ENCODE results near the gene CAMK2G.
"Not testable (repeated sequence)": the region's sequence is repeated elsewhere in the genome, so short reads cannot be mapped to it uniquely, and the experiment has no call there.

The CAMK2G gene

DNA sequence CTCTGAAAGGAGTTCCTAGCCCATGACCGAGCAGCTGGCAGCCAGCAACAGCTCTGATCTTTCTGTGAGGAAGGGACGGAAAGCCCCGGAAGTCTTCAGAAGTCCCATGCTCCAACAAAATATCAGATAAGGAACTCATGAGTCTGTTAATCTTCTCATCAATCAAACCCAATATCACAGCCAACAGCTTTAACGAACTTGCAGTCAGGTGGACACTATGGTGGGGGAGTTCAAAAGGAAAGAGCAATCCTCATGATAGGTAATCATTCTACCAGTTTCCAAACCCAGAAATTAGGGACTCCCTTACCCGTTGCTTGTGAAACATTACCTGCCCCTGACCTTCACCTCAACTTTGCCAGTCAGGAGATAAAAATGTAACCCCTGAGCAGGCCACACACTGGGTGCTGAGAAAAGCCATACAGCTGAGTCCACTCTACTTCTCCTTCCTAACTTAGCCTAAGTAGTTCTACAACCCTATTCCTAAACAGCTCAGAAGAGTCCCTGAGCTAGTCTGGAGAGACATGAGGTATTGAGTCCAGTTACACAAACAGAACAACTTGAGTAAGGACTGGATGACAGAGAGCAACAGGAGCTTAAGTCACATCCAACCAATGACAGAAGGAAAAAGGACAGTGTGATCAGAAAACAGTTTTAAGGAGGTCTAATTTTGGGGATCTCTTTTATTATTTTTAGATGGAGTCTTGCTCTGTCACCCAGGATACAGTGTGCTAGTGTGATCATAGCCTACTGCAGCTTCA is 65.1 kb downstream of the CAMK2G start:
- no peak for DNase-seq

DNA sequence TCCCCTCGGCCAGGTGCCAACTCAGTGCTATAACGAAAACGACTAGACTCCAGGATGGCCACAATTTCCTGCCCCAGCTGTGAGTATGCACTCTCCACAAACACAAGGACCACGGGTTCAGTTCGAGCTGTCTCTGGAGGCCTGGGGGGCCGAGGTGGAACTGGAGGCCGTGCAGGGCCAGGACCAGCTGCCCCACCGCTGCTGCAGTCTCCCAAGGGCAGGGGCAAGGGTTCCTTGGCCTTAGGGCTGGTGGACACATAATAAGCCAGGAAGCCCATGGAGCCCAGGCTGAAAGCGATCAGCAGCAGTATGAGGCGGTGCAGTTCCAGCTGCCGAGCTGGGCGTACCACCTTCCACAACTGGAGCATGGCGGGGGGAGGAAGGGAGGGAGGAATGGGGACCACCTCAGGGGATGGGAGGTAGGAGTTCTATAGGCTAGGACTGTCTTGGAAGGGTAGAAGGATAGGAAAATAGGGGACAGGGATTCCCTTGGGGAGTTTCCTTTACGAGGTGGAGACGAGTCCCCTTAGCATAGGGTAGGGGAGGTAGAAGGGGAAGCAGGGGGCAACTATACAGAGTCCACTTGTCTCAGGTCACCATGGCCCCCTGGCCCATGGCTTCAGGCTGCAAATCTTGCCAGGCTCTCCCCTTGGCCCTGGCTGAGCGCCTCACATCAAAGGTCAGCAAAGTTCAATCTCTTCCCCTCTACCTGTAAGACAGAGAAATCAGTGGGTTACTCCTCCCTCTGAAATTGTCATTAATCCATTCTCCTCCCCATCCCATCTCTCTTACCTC is 66.1 kb downstream of the CAMK2G start:
- no peak for DNase-seq

DNA sequence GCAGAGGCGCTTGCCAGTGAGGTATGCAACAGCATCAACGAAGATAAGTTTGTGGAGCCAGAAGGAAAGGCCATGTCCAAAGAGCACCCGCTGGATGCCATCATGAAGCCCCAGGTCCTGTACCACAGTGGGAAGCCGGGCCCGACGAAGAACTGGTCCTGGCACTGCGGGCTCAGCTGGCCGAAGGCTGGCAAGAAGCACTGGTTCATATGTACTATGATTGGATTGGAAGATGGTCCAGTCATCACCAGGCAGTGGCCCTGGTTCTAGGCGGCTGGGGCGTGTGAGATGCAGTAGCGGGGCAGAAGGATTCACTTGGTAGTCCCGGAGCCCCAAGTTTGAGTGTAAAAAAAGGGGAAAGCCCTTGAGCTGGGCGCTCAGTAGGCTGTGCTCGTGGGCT is 66.9 kb downstream of the CAMK2G start:
- DNase-seq, result no peak

DNA sequence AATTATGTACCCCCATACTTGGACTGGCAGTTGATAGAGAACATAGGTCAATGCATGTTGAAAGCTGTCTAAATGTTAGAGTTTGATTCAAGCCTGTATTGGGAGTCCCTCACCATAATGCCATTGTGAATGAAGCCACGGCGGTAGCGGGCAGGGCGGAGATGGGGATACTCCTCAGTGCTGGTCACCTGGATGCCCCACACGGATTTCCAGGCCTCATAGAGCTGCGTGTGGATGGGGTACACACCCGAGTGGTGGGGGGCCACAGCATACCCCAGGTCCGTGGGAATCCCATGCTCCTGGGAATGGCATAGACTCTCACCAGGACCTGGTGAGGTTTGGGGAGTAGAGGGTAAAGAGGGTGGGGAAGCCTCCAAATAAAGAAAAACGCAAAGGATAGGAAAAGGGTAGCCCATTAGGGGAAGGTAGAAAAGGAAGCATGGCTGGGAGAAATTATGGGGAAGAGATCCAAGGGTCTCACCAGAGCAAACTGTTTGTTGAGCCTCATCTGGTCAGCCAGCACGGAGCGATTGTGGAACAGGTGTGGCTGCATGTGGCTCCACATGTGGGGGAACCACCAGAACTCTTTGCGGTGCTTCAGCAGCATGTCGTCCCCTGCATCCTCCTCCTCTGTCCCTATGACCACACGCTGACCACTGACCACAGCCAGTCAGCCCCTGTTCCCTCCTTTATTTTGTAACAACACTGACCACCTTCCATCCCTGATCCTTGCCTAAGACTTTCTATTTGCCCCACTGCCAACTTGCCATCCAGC is 68.0 kb downstream of the CAMK2G start:
- DNase-seq, result no peak

DNA sequence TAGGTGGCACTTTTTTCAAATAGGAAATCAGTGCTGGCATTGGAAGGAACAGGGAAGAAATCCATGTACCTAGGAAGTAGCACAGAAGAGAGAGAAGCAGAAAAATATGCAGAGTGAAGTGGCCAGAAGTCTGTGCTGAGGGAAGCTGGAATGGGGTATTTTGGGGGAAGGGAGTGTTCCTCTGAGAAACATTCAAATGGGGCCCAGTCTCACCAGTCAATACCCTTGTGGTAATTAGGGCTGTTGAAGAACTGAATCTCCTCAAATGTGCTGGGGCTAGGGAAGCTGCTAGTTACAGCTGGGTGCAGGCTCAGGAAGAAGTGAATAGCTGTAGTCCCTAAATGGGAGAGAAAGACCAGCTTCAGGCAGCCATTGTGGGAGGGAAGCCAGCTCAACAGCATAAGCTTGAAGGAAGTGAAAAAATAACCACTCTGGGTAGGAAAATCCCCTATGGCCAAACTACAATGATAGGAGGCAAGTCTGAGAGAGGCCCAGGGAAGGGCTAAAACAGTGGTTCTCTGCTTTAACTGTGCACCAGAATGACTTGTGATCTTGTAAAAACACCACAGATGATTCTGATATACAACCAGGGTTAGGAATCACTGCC is 70.6 kb downstream of the CAMK2G start:
- DNase-seq, result no peak

DNA sequence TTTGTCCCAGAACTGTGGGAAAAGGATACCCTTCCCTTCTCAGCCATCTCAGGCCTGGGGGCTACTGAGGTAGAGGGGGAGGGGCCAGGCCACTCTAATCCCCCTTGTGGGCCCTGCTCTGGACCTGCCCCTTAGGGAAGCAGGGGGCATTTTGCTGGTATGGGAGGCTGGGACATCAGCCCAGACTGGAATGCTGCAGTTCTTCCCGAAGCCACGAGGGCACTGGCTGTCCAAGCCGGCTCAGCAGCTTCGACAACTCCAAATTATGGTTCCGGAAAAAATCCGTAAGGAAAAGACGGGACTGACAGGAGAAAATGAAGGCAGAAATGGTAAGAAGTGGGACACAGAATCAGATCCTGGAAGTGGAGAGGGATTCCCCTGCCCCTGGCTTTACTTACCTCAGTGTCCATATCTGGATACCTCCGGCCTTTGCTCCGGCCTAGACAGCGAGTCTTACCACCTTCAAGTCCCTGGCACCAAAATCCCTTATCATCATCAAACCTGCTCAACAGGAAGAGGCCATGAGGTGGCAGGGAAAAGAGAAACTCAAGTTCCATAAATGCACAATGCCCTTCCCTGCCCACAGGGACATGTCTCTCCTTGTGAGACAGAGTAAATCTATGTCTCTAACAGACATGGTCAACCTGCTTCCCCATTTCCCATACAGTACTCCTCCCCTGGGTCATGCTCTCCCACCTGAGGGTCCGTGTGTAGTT is 71.9 kb downstream of the CAMK2G start:
- DNase-seq, result no peak

DNA sequence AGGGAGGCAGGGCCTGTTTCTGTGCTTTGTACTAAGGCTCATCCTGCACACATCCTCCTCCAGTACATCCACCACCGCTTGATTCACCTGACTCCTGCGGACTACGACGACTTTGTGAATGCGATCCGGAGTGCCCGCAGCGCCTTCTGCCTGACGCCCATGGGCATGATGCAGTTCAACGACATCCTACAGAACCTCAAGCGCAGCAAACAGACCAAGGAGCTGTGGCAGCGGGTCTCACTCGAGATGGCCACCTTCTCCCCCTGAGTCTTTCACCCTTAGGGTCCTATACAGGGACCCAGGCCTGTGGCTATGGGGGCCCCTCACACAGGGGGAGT is 73.1 kb downstream of the CAMK2G start:
- no peak for DNase-seq

DNA sequence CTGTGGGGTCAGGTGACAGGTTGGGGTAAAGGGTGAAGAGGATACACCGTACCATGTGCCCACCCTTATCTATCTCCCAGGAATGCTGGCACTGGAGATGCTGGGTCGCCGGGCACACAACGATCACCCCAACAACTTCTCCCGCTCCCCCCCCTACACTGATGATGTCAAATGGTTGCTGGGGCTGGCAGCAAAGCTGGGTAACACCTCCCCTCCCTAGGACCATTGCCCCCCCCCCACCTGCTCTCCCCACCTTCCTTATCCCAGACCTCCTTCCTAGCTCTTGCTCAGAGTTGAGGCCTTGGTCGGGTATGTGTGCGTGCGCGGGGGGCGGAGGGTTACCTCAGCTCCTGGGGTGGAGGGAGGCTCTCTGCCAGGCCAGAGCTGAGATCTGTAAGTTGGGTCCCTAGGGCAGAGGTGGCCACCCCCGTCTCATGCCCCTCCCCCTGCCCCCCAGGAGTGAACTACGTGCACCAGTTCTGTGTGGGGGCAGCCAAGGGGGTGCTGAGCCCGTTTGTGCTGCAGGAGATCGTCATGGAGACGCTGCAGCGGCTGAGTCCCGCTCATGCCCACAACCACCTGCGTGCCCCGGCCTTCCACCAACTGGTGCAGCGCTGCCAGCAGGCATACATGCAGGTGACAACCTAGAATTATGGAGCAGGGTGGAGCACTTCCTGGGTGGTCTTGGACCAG is 73.6 kb downstream of the CAMK2G start:
- no peak for DNase-seq

DNA sequence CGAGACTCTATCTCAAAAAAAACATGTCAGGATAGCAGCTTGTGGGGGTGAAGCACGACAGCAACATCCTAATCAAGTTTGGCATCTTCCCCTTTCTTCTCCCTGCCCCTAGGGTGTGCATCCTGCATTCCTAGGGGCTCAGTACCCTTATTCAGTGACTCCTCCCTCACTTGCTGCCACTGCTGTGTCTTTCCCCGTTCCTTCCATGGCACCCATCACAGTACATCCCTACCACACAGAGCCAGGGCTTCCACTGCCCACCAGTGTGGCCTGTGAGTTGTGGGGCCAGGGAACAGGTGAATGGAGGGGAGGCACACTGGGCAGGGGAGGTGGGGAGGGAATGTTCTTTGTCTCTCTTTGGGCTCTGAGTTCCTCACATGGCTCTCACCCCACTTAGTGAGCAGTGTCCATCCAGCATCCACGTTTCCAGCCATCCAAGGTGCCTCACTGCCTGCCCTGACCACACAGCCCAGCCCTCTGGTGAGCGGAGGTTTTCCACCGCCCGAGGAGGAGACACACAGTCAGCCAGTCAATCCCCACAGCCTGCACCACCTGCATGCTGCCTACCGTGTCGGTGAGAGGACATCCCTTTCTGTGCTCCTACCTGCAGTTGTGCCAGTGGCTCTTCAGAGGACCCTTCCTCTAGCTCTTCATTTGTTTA is 74.3 kb downstream of the CAMK2G start:
- DNase-seq, result no peak

DNA sequence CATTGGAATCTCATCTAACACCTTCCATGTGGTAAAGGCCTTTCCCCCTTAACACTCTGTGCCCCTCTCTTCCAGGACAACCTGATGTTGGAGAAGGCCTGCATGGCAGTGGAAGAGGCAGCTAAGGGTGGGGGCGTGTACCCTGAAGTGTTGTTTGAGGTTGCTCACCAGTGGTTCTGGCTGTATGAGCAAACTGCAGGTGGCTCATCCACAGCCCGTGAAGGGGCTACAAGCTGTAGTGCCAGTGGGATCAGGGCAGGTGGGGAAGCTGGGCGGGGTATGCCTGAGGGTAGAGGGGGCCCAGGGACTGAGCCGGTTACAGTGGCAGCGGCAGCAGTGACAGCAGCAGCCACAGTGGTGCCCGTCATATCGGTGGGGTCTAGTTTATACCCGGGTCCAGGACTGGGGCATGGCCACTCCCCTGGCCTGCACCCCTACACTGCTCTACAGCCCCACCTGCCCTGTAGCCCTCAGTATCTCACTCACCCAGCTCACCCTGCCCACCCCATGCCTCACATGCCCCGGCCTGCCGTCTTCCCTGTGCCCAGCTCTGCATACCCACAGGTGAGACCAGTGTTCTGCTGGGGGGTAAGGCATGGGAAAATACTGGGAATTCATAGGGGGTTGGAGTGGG is 75.3 kb downstream of the CAMK2G start:
- DNase-seq, result no peak

DNA sequence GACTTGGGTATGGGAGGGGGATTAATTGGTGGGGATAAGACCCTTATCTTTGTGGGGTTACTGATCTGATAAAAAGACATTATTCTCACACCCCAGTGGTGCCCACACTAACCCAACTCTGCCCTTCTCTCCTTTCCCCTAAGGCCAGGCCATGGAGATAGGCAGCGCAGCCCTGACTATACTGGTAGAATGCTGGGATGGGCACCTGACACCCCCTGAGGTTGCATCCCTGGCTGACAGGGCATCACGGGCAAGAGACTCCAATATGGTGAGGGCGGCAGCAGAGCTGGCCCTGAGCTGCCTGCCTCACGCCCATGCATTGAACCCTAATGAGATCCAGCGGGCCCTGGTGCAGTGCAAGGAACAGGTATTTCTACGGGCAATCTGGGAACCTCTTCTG is 76.3 kb downstream of the CAMK2G start:
- no peak for DNase-seq

DNA sequence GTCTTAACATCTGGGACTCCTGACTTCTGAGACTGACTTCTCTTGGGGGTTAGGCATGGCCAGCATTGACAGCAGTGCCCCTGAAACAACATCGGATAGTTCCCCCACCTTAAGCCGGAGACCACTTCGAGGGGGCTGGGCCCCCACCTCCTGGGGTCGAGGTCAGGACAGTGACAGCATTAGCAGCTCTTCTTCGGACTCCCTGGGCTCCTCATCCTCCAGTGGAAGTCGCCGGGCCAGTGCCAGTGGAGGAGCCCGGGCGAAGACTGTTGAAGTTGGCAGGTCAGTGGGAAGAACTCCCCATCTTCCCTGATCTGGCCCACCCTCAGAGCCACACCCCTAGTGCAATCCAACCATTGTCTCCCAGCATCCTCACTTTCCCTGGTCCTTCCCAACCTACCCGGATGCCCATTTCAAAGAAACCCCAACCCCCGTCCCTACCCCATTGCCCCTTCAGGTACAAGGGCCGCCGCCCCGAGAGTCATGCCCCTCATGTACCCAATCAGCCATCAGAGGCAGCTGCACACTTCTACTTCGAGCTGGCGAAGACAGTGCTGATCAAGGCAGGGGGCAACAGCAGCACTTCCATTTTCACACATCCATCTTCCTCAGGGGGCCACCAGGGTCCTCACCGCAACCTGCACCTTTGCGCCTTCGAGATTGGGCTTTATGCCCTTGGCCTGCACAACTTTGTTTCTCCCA is 76.9 kb downstream of the CAMK2G start:
- no peak for DNase-seq

DNA sequence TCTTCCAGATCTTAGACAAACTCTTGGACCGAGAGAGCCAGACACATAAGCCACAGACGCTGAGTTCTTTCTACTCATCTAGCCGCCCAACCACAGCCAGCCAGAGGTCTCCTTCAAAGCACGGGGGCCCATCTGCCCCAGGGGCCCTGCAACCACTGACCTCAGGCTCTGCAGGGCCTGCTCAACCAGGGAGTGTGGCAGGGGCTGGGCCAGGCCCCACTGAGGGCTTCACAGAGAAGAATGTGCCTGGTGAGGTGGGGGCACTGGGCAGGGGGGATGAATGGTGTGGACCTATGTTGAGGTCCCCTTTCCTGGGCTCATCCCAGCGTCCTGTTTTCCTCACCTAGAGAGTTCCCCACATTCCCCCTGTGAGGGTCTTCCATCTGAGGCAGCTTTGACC is 77.6 kb downstream of the CAMK2G start:
- no peak for DNase-seq

DNA sequence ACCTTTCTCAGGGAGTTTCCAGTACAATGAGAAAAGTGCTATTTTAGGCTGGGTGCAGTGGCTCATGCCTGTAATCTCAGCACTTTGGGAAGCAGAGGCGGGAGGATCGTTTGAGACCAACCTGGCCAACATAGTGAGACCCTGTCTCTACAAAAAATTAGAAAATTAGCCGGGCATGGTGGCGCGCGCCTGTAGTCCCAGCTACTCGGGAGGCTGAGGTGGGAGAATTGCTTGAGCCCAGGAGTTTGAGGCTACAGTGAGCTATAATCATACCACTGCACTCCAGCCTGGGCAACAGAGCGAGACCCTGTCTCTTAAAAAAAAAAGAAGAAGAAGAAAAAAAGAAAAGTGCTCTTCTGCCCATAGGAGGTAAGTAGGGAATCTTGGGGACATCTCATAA is 78.3 kb downstream of the CAMK2G start:
- DNase-seq, result not testable (repeated sequence)

DNA sequence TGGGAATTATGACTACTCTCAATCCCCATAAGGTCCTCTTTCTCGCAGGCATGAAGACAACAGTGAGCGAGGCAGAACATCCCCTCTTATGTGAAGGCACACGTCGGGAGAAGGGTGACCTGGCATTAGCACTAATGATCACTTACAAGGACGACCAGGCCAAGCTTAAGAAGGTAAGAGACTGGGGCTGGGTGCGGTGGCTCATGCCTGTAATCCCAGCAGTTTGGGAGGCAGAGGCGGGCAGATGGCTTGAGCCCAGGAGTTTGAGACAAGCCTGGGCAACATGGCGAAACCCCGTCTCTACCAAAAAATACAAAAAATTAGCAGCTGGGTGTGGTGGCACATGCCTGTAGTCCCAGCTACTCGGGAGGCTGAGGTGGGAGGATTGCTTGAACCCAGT is 78.9 kb downstream of the CAMK2G start:
- DNase-seq, result not testable (repeated sequence)

DNA sequence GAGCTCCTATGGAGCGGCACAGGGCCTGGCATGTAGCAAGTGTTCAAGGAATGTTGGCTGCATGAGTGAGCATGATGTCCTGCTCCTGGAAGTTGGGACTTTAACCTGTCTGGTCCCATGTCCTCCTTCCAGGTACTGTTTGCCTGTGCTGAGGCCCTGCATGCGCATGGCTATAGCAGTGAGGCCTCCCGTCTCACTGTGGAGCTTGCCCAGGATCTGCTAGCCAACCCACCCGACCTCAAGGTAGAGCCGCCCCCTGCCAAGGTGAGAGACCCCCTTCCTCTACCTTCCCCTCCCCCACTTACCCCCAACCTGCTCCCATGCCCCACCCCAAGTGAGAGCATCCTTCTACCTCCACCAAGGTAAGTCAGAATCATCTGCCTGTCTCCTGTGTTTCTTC is 80.9 kb downstream of the CAMK2G start:
- no peak for DNase-seq

DNA sequence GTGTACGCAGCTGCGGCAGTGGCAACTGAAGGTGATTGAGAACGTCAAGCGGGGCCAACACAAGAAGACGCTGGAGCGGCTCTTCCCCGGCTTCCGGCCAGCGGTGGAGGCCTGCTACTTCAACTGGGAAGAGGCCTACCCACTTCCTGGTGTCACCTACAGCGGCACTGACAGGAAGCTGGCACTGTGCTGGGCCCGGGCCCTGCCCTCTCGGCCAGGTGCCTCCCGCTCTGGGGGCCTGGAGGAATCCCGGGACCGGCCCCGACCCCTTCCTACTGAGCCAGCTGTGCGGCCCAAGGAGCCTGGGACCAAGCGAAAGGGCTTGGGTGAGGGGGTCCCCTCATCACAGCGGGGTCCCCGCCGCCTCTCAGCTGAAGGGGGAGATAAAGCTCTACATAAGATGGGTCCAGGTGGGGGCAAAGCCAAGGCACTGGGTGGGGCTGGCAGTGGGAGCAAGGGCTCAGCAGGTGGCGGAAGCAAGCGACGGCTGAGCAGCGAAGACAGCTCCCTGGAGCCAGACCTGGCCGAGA is 82.4 kb downstream of the CAMK2G start:
- no peak for DNase-seq

DNA sequence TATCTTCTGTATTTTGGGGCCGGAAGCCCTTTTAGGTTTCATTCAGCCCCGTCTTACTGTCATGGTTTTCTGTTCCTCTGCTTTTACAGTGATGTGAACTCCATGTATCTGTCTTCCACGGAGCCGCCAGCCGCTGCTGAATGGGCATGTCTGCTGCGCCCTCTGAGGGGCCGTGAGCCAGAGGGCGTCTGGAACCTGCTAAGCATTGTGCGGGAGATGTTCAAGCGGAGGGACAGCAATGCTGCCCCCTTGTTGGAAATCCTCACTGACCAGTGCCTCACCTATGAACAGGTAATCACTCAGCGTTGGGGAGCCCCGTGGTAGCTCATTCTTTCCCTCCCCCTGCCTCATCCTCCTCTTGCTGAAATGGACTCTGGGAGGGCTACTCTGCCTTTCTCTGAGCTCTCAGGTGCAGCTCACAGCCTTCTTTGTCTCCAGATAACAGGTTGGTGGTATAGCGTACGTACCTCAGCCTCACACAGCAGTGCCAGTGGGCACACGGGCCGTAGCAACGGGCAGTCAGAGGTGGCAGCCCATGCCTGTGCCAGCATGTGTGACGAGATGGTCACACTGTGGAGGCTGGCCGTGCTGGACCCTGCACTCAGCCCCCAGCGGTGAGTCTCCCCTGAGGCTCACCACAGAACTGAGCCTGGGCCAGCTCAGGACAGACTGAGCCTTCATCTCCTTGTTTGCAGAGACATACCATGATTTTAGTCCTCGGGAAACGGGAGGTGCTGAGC is 83.3 kb downstream of the CAMK2G start:
- DNase-seq, result no peak

DNA sequence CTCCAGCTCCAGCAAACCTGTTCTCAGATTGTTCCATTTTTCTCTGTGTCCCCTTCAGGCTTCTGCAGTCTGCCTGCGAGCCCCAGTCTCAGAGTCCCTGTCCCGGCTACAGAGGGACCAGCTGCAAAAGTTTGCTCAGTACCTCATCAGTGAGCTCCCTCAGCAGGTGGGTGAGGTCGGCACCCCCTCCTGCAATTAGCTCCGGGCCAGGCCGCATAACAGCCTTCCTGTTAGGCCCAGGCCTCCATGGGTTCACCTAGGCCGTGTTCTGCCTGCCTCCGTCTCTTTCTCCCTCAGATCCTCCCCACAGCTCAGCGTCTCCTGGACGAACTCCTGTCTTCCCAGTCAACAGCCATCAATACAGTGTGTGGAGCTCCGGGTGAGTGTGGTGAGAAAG is 84.7 kb downstream of the CAMK2G start:
- no peak for DNase-seq

Data from NCI-H1694 treated with DMSO at 0.1 percent for 48 hours (cell line).